Fibroblast of lung (primary cell): ENCODE data around the gene GPR156. TPM values are rescaled to one million over a fixed set of nuclear protein-coding genes. Genes with fewer than 3 reads are reported as not detected.

Source experiments
- DNase-seq, 2 donors: peaks; one replicate each; pipeline versions ENCODE4 v3.0.0 to v3.0.0-alpha.2; 2010; ENCODE audit warnings: low read depth in 2 of 2
- H2AFZ ChIP-seq: 2 replicates; pipeline ENCODE4 v1.5.1; 2012; ENCODE audit warnings: low read length, control low read depth, inconsistent platforms
- H3K27ac ChIP-seq: 2 replicates; pipeline ENCODE4 v1.5.1; 2011; ENCODE audit warnings: low read length, control low read depth; ENCODE audit not compliant: insufficient read depth
- H3K27me3 ChIP-seq: 2 replicates; pipeline ENCODE4 v1.5.1; 2011; ENCODE audit warnings: mild to moderate bottlenecking, low read length; ENCODE audit not compliant: control insufficient read depth, insufficient read depth
- H3K36me3 ChIP-seq: 2 replicates; pipeline ENCODE4 v1.5.1; 2011; ENCODE audit warnings: low read length; ENCODE audit not compliant: control insufficient read depth, insufficient read depth
- H3K4me1 ChIP-seq: 2 replicates; pipeline ENCODE4 v1.5.1; 2011; ENCODE audit warnings: low read length; ENCODE audit not compliant: control insufficient read depth, insufficient read depth; ENCODE audit errors: extremely low read depth
- H3K4me2 ChIP-seq: 2 replicates; pipeline ENCODE4 v1.5.1; 2011; ENCODE audit warnings: low read length, control low read depth; ENCODE audit not compliant: insufficient read depth; ENCODE audit errors: extremely low read depth
- H3K4me3 ChIP-seq, 4 experiments: fragments of 200-600 bp in 1 of 4; sonication (generic) in 1 of 4; replicated peaks in 1 of 4; 2 replicates each; pipeline ENCODE4 v1.5.1; 2011 to 2016; ENCODE audit warnings: low read length in 4 of 4, low read depth in 3 of 4, mild to moderate bottlenecking in 3 of 4, control low read depth in 2 of 4, inconsistent platforms in 1 of 4, mixed read lengths in 1 of 4; ENCODE audit not compliant: insufficient read depth in 1 of 4; ENCODE audit errors: control extremely low read depth in 1 of 4
- H3K79me2 ChIP-seq: 2 replicates; pipeline ENCODE4 v1.5.1; 2012; ENCODE audit warnings: mild to moderate bottlenecking, low read length, inconsistent platforms; ENCODE audit not compliant: control insufficient read depth, insufficient read depth
- H3K9ac ChIP-seq: 2 replicates; pipeline ENCODE4 v1.5.1; 2011; ENCODE audit warnings: mild to moderate bottlenecking, low read length, control low read depth; ENCODE audit not compliant: insufficient read depth
- H3K9me3 ChIP-seq: 2 replicates; pipeline ENCODE4 v1.5.1; 2012; ENCODE audit warnings: low read depth, low read length; ENCODE audit not compliant: control insufficient read depth, insufficient read depth
- H4K20me1 ChIP-seq: 2 replicates; pipeline ENCODE4 v1.5.1; 2011; ENCODE audit warnings: low read length; ENCODE audit not compliant: control insufficient read depth, insufficient read depth; ENCODE audit errors: extremely low read depth
- EZH2 ChIP-seq: IDR thresholded peaks from 2 replicates; pipeline ENCODE4 v1.5.1; 2012; ENCODE audit warnings: low read length, control low read depth, mild to moderate bottlenecking; ENCODE audit errors: missing control alignments
- polyA plus RNA-seq, 2 donors: library from polyadenylated mRNA; depleted of rRNA in 1 of 2; stranded (reverse) in 1 of 2; unstranded in 1 of 2; fragments of >200 nt; gene quantifications; 2 replicates each; pipeline ENCODE4 v1.2.1, GENCODE V29; 2011 to 2012; ENCODE audit warnings: missing spikeins in 1 of 2
- total RNA-seq: library from RNA; depleted of rRNA; stranded (reverse); fragments of >200 nt; gene quantifications from 2 replicates; pipeline ENCODE4 v1.2.1, GENCODE V29; 2014
- TF ChIP-seq, protein P1 (sequence below), 2 donors: IDR thresholded peaks in 1 of 2; conservative IDR thresholded peaks in 1 of 2; 1 replicate in 1 of 2; 2 replicates in 1 of 2; pipeline ENCODE4 v1.5.1; 2011 to 2012; ENCODE audit warnings: low read length in 2 of 2, control low read depth in 1 of 2, inconsistent platforms in 1 of 2, low read depth in 1 of 2, mild to moderate bottlenecking in 1 of 2

GPR156 gene
- total and polyA plus RNA-seq, 2 donors (not counting 1 experiment from before 2014, with no cell fraction given) = 0.33 to 0.42 TPM

DNA sequence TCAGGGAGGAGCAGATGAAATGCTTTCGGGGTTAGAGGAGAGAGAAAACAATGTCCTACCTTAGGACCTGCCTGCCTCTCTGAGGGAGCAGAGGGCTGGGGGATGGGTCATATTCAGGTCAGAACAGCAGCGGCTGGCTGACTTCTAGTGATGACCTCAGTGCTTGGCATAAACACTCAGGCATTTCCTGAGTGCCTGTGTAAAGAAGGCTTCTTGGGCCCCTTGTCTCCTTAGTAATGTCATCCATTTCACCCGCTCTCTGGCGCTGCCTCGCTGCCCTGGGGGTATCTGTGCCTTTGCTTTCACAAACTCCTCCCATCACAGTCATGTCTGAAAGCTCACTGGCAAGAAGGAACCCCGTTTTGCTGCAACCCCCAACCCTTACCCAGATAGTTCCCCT lies 107.9 kb downstream of the GPR156 start:
- no peaks in the 10 kb centered on the region for H3K36me3 ChIP-seq
- H3K9me3 ChIP-seq = no peaks in the 10 kb centered on the region
- peak overlapping the region; percentile 93 for H2AFZ ChIP-seq
- TF ChIP-seq EZH2 = no peak
- TF ChIP-seq, protein P1, sequence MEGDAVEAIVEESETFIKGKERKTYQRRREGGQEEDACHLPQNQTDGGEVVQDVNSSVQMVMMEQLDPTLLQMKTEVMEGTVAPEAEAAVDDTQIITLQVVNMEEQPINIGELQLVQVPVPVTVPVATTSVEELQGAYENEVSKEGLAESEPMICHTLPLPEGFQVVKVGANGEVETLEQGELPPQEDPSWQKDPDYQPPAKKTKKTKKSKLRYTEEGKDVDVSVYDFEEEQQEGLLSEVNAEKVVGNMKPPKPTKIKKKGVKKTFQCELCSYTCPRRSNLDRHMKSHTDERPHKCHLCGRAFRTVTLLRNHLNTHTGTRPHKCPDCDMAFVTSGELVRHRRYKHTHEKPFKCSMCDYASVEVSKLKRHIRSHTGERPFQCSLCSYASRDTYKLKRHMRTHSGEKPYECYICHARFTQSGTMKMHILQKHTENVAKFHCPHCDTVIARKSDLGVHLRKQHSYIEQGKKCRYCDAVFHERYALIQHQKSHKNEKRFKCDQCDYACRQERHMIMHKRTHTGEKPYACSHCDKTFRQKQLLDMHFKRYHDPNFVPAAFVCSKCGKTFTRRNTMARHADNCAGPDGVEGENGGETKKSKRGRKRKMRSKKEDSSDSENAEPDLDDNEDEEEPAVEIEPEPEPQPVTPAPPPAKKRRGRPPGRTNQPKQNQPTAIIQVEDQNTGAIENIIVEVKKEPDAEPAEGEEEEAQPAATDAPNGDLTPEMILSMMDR (conservative IDR thresholded peaks at IDR 0.05 in 1 of 2, IDR thresholded peaks at IDR 0.05 in 1 of 2; ENCODE audit: low read depth in 1 of 2, low read length in 2 of 2) = peak in 1 of 2 donors; percentile 23
- H3K27me3 ChIP-seq = no peaks in the 10 kb centered on the region
- peak overlapping the region; percentile 66 for H3K27ac ChIP-seq
- H3K9ac ChIP-seq = peak overlapping the region; percentile 5
- peak overlapping the region in 3 of 4 experiments; percentile 8 to 18 (median 16) for H3K4me3 ChIP-seq
- H3K4me1 ChIP-seq = peaks cover 13% of the 10 kb centered on the region
- peak overlapping the region; percentile 90 for H3K4me2 ChIP-seq
- DNase-seq = peak; percentile 81
- H4K20me1 ChIP-seq = no peaks in the 10 kb centered on the region
- H3K79me2 ChIP-seq = no peaks in the 10 kb centered on the region

DNA sequence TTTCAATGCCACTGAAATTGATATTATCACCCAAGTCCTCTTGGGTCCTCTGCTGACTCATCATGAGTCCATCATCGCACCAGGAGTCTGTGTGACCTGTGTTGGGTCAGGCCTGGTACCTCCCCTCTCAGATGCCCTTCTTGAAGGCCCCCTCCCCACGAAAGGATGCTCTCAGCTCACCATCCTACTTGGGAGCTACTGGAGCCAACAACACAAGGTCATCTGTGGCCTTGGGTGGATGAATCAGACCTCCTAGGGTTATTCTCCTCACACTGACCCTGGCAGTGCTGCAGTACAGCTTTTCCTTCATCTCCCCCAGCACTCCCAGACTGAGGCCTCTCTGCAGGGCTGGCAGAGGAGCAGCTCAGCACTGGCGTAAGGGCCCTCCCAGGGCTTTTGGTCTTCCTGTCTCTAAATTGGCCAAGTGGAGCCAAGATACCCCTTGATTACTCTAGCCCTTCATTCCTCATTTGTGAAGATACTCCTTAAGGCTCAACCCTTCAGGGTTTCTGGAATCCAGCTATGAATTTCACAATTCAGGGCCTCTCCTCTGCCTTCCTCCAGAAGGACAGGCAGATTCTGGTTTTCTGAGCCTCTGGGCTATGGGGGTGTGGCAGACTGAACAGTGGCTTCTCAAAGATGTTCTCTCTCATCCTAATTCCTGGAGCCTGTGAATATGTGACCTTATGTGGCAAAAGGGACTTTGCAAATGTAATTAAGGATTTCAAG lies 110.0 kb downstream of the GPR156 start:
- Histone ChIP-seq H3K27ac (no peak overlapping the region), H3K79me2 (no peaks in the 10 kb centered on the region), H3K36me3 (no peaks in the 10 kb centered on the region), H3K4me3 (no peak overlapping the region), H3K4me1 (peaks cover 28% of the 10 kb centered on the region), H3K27me3 (no peaks in the 10 kb centered on the region), H3K9ac (no peak overlapping the region), H2AFZ (no peak overlapping the region), H3K9me3 (no peaks in the 10 kb centered on the region), H3K4me2 (no peak overlapping the region), H4K20me1 (no peaks in the 10 kb centered on the region)
- TF ChIP-seq, protein P1 (conservative IDR thresholded peaks at IDR 0.05 in 1 of 2, IDR thresholded peaks at IDR 0.05 in 1 of 2; ENCODE audit: low read depth in 1 of 2, low read length in 2 of 2) = no peak
- DNase-seq = no peak

DNA sequence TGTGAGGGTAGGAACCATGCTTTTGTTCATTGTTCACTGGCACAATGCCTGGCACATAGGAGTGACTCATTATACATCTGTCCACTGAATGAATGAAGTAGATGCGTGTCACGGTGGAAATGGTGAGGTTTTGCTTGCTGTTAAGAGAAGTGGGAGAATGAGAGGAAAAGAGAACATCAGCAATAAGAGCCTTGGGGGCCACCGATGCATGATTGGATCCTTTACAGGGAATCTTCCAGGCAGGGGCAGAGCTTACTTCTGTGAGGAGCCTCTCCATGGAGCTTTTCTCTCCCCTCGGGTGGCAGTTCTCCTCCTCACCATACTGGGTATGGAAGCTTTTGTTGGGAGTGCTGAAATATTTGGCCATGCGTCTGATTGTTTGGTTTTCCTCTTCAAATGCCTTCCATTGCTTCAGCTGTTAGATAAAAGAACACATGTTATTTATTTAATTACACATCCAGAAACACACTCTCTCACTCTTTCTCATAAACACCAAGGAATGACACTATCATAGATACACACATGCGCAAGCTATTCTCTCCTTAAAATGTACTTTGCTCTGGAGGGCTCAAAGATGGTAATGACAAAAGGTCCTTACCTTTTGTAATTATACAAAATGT lies 111.9 kb downstream of the GPR156 start:
- TF ChIP-seq, protein P1 (conservative IDR thresholded peaks at IDR 0.05 in 1 of 2, IDR thresholded peaks at IDR 0.05 in 1 of 2; ENCODE audit: low read depth in 1 of 2, low read length in 2 of 2) = no peak
- TF ChIP-seq EZH2 = no peak
- H3K27ac ChIP-seq = no peak overlapping the region

More for the DNA sequence above, 111.9 kb downstream of the GPR156 start:
- Histone ChIP-seq H3K36me3 (no peaks in the 10 kb centered on the region), H3K4me3 (no peak overlapping the region), H3K27me3 (no peaks in the 10 kb centered on the region), H3K79me2 (no peaks in the 10 kb centered on the region), H3K4me1 (peaks cover 29% of the 10 kb centered on the region), H2AFZ (no peak overlapping the region), H3K9me3 (no peaks in the 10 kb centered on the region), H3K9ac (no peak overlapping the region), H3K4me2 (no peak overlapping the region), H4K20me1 (no peaks in the 10 kb centered on the region)
- no peak for DNase-seq
